AG04450 (cell line): ENCODE results near the gene CEP164. TPM values are rescaled to one million over a fixed set of nuclear protein-coding genes. Genes with fewer than 3 reads are reported as not detected.

Experiments
- CTCF ChIA-PET: fragments of 300-600, 350-600 bp; formaldehyde crosslinking; extraction: SDS; loops from one replicate; lab custom pipeline; 2022; ENCODE audit warnings: antibody characterized with exemption, inconsistent platforms; lab: Charles Lee
- POLR2A ChIA-PET: fragments of 350-600 bp; formaldehyde crosslinking; extraction: SDS; loops from one replicate; lab custom pipeline; 2021; ENCODE audit warnings: antibody characterized with exemption, inconsistent platforms; lab: Yijun Ruan, JAX
- DNase-seq: peaks from one replicate; pipeline ENCODE4 v3.0.0-alpha.2; 2011; ENCODE audit warnings: low read depth, low spot score
- H3K27ac ChIP-seq: one replicate; pipeline ENCODE4 v1.5.1; 2012; ENCODE audit warnings: low read depth, low read length, control low read depth
- H3K27me3 ChIP-seq: one replicate; pipeline ENCODE4 v1.6.0; 2012; ENCODE audit warnings: low read length; ENCODE audit not compliant: control insufficient read depth, insufficient read depth
- H3K4me3 ChIP-seq: 2 replicates; pipeline ENCODE4 v1.5.1; 2011; ENCODE audit warnings: mild to moderate bottlenecking, low read depth, low read length, control low read depth
- H3K9me3 ChIP-seq: 2 replicates; pipeline ENCODE4 v1.5.1; 2012; ENCODE audit warnings: low read length; ENCODE audit not compliant: control insufficient read depth, insufficient read depth
- polyA plus RNA-seq: library from polyadenylated mRNA; depleted of rRNA; stranded (reverse); fragments of >200 nt; gene quantifications from 2 replicates; pipeline ENCODE4 v1.2.3, GENCODE V29; 2011
- TF ChIP-seq, protein P1 (sequence below): IDR thresholded peaks from 2 replicates; pipeline ENCODE4 v1.5.1; 2011; ENCODE audit warnings: low read depth, low read length, control low read depth, inconsistent platforms

The CEP164 gene
- polyA plus RNA-seq, 1 experiment = 22.5 TPM

DNA sequence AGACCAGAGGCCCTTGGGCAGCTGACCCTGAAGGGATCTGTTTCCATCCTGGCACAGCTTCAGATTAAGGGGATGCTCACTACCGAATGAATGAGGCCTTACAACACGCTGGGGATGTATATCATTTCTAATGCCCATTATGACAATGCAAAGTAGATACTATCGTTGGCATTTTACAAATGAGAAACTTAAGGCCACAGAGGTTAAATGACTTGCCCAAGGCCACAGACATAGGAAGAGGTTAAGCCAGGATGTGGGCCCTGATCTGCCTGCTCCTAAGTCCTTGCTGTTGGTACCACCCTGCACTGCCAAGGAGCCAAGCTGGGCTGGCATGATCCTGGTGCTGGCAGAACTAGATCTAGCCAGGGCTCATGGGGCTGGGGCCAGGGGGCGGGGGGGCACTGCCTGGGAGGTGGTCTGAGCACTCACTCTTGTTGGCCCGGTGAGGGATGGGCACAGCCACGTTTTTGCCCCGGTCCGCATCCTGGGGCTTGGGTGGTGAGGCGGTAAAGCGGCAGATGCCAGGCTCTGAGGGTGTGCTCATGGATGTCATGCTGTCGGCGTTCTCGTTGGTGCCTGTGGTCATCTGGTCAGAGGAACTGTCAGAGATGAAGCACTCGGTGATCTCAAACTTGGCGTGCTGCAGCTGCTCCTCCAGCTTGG lies 102.8 kb downstream of the CEP164 start:
- Histone ChIP-seq H3K4me3 (no peak overlapping the region), H3K9me3 (no peaks in the 10 kb centered on the region), H3K27ac (no peak overlapping the region), H3K27me3 (peaks cover 16% of the 10 kb centered on the region)
- ChIA-PET CTCF (no interaction called here), POLR2A (no interaction called here)
- TF ChIP-seq, protein P1, sequence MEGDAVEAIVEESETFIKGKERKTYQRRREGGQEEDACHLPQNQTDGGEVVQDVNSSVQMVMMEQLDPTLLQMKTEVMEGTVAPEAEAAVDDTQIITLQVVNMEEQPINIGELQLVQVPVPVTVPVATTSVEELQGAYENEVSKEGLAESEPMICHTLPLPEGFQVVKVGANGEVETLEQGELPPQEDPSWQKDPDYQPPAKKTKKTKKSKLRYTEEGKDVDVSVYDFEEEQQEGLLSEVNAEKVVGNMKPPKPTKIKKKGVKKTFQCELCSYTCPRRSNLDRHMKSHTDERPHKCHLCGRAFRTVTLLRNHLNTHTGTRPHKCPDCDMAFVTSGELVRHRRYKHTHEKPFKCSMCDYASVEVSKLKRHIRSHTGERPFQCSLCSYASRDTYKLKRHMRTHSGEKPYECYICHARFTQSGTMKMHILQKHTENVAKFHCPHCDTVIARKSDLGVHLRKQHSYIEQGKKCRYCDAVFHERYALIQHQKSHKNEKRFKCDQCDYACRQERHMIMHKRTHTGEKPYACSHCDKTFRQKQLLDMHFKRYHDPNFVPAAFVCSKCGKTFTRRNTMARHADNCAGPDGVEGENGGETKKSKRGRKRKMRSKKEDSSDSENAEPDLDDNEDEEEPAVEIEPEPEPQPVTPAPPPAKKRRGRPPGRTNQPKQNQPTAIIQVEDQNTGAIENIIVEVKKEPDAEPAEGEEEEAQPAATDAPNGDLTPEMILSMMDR = no peak
- DNase-seq = no peak

DNA sequence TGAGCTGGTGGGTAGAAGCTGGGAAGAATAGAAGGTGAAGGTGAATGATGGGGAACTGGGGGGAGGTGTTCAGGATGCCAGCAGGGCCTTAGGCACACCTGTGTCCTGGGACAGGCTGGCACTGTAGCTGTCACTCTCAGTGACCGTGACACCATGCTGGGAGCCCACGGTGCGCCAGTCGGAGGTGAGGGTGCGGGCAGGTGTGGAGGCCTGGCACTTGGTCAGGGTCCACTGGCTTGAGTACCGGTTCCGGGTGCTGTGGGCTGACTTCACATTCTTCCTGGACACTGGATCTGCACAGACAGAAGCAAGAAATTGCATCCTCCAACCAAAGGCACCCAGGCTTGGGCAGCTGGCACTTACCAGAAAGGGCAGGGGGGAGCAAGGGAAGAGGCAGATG lies 103.8 kb downstream of the CEP164 start:
- TF ChIP-seq, protein P1 = no peak
- peaks cover 22% of the 10 kb centered on the region for H3K27me3 ChIP-seq
- no peak overlapping the region for H3K4me3 ChIP-seq
- CTCF ChIA-PET = interaction anchor here (2.2 kb wide), 1 partner anchor 190 kb away, joined by 5 read pairs; no protein-coding TSS in a partner anchor
- no peak for DNase-seq
- no peaks in the 10 kb centered on the region for H3K9me3 ChIP-seq
- no peak overlapping the region for H3K27ac ChIP-seq
- POLR2A ChIA-PET = no interaction called here

DNA sequence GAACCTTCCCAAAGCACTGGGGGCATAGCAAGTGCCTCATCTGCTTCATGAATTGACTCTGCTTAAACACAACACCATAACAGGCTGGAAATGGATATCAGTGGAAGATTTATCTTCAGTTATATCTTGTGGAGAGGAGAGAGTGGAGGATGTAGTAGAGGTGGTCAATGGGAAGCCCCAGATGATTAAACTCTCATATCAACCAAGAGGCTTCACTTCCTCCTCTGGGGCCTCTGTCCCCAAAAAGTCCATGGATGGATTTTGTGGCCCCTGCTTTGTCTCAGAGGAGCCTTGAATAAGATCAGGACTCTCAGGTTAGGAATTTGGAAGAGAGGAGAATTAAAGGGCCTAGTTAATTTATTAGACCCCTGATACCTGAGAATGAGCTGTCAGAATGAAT lies 106.1 kb downstream of the CEP164 start:
- H3K27me3 ChIP-seq = peaks cover 11% of the 10 kb centered on the region
- CTCF ChIA-PET = interaction anchor here (2.2 kb wide), 1 partner anchor 187 kb away, joined by 5 read pairs; no protein-coding TSS in a partner anchor
- no peaks in the 10 kb centered on the region for H3K9me3 ChIP-seq
- POLR2A ChIA-PET = no interaction called here
- no peak for DNase-seq
- H3K27ac ChIP-seq = no peak overlapping the region
- no peak overlapping the region for H3K4me3 ChIP-seq
- TF ChIP-seq, protein P1 = no peak

DNA sequence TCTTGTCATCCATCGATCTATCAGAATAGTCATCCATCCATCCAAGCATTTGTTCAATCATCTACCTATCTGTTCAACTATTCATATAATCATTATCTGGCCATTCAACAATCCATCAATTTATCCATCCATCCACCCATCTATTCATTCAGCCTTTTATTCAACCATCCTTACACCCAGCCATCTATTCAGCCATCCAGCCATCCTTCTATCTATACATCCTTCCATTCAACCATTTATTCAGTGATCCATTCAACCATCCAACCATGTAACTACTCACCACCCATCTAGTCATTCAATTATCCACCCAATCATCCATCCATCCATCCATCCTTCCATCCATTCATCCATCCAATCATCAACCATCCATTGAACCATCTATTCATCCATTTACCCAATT lies 106.8 kb downstream of the CEP164 start:
- Histone ChIP-seq H3K4me3 (no peak overlapping the region), H3K27ac (no peak overlapping the region), H3K27me3 (peaks cover 13% of the 10 kb centered on the region), H3K9me3 (no peaks in the 10 kb centered on the region)
- ChIA-PET POLR2A (no interaction called here), CTCF (no interaction called here)
- TF ChIP-seq, protein P1 = no peak
- no peak for DNase-seq

DNA sequence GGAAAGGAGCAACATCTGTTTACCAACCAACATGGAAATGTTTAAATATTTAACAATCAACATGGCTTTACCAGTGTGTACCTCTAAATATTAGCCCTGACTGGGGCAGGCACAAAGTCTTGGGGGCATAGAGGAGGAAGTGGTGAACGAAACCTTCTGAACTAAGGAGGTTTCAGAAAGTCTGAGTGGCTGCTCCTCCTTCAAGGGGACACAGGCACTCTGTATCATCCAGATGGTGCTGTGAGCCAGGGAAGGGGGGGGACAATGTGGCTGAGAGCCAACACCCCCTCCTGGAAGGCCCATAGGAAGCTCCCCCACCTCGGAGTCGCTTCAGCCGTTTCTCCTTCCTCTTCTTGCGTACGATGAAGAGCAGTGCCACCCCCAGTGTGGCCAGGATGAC lies 107.7 kb downstream of the CEP164 start:
- no peak overlapping the region for H3K27ac ChIP-seq
- CTCF ChIA-PET = interaction anchor here (1.3 kb wide), 1 partner anchor 10 kb away, joined by 5 read pairs; no protein-coding TSS in a partner anchor
- POLR2A ChIA-PET = no interaction called here
- DNase-seq = no peak
- H3K9me3 ChIP-seq = no peaks in the 10 kb centered on the region
- H3K27me3 ChIP-seq = peaks cover 17% of the 10 kb centered on the region
- TF ChIP-seq, protein P1 = no peak
- no peak overlapping the region for H3K4me3 ChIP-seq
